Fibroblast of lung (primary cell): ENCODE measurements around the gene KCNMA1.

Source experiments
- CTCF ChIP-seq, 2 donors: IDR thresholded peaks in 1 of 2; conservative IDR thresholded peaks in 1 of 2; 1 replicate in 1 of 2; 2 replicates in 1 of 2; pipeline ENCODE4 v1.5.1; 2011 to 2012; ENCODE audit warnings: low read length in 2 of 2, control low read depth in 1 of 2, inconsistent platforms in 1 of 2, low read depth in 1 of 2, mild to moderate bottlenecking in 1 of 2
- EZH2 ChIP-seq: IDR thresholded peaks from 2 replicates; pipeline ENCODE4 v1.5.1; 2012; ENCODE audit warnings: low read length, control low read depth, mild to moderate bottlenecking; ENCODE audit errors: missing control alignments

DNA sequence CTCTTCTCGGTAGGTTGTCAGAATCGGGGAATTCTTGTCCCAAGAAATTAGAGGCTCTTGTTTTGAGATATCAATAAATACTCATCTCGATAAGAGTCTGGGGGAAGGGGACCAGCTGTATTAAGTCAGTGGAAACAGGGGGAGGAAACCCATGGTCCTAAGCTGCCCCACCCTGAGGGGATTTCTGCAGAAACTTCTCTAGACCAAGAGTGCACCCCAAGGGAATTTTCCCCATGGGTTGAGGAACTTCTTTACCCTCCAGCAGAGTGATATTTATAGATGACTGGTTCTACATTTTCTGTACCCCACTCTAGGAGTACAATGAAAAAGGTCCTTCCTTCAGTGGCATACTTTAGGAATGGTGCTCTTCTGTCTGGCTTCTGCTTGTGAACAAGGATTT, 627.2 kb downstream of the KCNMA1 start:
- TF ChIP-seq EZH2 (no peak), CTCF (conservative IDR thresholded peaks at IDR 0.05 in 1 of 2, IDR thresholded peaks at IDR 0.05 in 1 of 2; ENCODE audit: low read depth in 1 of 2, low read length in 2 of 2) (no peak)
